Measurements from ENCODE around the gene PSMD1. TPM values are rescaled to one million over a fixed set of nuclear protein-coding genes. Genes with fewer than 3 reads are reported as not detected.
"Not testable (repeated sequence)": the region's sequence is repeated elsewhere in the genome, so short reads cannot be mapped to it uniquely, and the experiment has no call there.

Gene PSMD1
- total RNA-seq, 1 experiment from 2014 or later: 133 TPM

DNA sequence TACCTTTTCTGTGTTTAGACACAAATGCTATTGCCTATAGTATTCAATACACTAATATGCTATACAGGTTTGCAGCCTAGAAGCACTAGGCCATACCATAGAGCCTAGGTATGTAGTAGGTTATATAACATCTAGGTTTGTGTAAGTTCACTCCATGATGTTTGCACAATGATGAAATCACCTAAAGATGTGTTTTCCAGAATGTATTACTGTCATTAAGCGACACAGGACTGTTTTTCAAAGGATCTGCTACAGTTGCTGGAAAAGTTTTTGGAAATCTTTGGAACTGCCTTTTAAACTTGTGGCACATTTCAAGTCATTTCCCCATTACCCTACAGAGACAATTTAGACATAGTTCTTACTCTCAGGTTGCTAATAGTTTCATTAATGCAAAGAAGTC lies 9.3 kb downstream of the PSMD1 start:
- peaks cover 89% of the 10 kb centered on the region for H3K79me2 ChIP-seq (ENCODE audit: insufficient read depth, low read length)
- CTCF ChIA-PET: no interaction called here
- peaks cover 68 to 69% of the 10 kb centered on the region in 2 experiments for H3K36me3 ChIP-seq (ENCODE audit: control insufficient read depth in 1 of 2, insufficient read depth in 2 of 2, low read length in 2 of 2)
- no peaks in the 10 kb centered on the region for H3K9me2 ChIP-seq (ENCODE audit: insufficient read depth)
- 0 out of 2 replicates have a peak, but pooled peaks cover 6% of the 10 kb centered on the region for H4K20me1 ChIP-seq (ENCODE audit: insufficient read depth)
- H3K27me3 ChIP-seq (ENCODE audit: insufficient read depth, low read length): no peaks in the 10 kb centered on the region
- no peak overlapping the region for H2AFZ ChIP-seq (ENCODE audit: low read depth, low read length, poor library complexity, severe bottlenecking)
- no peaks in the 10 kb centered on the region for H3K9me3 ChIP-seq (ENCODE audit: control insufficient read depth in 1 of 2, insufficient read depth in 1 of 2, low read depth in 1 of 2, low read length in 2 of 2)
- H3K4me3 ChIP-seq (replicated peaks in 1 of 2; ENCODE audit: low read depth in 1 of 2, low read length in 2 of 2): no peak overlapping the region
- no peak overlapping the region for H3K9ac ChIP-seq (ENCODE audit: low read length)
- TF ChIP-seq EGR1 (IDR thresholded peaks at IDR 0.05; ENCODE audit: low read depth): no peak
- TF ChIP-seq CEBPB (IDR thresholded peaks at IDR 0.05; ENCODE audit: low read depth): no peak
- no peak for TF ChIP-seq SP1 (IDR thresholded peaks at IDR 0.05; ENCODE audit: low read depth)
- TF ChIP-seq FOSL1 (IDR thresholded peaks at IDR 0.05; ENCODE audit: low read depth): no peak
- no peak for TF ChIP-seq TCF7L2 (IDR thresholded peaks at IDR 0.05; ENCODE audit: borderline replicate concordance, extremely low read depth, insufficient read depth, insufficient read length)
- no peak for TF ChIP-seq EZH2phosphoT487 (IDR thresholded peaks at IDR 0.05; ENCODE audit: borderline replicate concordance)
- no peak for TF ChIP-seq CBX3 (IDR thresholded peaks at IDR 0.05; ENCODE audit: low read depth)
- TF ChIP-seq, protein P1, sequence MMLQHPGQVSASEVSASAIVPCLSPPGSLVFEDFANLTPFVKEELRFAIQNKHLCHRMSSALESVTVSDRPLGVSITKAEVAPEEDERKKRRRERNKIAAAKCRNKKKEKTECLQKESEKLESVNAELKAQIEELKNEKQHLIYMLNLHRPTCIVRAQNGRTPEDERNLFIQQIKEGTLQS (IDR thresholded peaks at IDR 0.05): no peak
- no peak for TF ChIP-seq EZH2 (IDR thresholded peaks at IDR 0.05)
- no peak for TF ChIP-seq POLR2A (IDR thresholded peaks at IDR 0.05; ENCODE audit: borderline replicate concordance, extremely low read depth, insufficient read depth, insufficient read length)
- no peak for TF ChIP-seq ZFX (IDR thresholded peaks at IDR 0.05)
- TF ChIP-seq JUND (IDR thresholded peaks at IDR 0.05): no peak
- TF ChIP-seq, protein P2, sequence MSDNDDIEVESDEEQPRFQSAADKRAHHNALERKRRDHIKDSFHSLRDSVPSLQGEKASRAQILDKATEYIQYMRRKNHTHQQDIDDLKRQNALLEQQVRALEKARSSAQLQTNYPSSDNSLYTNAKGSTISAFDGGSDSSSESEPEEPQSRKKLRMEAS (IDR thresholded peaks at IDR 0.05): no peak
- TF ChIP-seq SRF (IDR thresholded peaks at IDR 0.05; ENCODE audit: low read depth): no peak
- TF ChIP-seq, protein P3, sequence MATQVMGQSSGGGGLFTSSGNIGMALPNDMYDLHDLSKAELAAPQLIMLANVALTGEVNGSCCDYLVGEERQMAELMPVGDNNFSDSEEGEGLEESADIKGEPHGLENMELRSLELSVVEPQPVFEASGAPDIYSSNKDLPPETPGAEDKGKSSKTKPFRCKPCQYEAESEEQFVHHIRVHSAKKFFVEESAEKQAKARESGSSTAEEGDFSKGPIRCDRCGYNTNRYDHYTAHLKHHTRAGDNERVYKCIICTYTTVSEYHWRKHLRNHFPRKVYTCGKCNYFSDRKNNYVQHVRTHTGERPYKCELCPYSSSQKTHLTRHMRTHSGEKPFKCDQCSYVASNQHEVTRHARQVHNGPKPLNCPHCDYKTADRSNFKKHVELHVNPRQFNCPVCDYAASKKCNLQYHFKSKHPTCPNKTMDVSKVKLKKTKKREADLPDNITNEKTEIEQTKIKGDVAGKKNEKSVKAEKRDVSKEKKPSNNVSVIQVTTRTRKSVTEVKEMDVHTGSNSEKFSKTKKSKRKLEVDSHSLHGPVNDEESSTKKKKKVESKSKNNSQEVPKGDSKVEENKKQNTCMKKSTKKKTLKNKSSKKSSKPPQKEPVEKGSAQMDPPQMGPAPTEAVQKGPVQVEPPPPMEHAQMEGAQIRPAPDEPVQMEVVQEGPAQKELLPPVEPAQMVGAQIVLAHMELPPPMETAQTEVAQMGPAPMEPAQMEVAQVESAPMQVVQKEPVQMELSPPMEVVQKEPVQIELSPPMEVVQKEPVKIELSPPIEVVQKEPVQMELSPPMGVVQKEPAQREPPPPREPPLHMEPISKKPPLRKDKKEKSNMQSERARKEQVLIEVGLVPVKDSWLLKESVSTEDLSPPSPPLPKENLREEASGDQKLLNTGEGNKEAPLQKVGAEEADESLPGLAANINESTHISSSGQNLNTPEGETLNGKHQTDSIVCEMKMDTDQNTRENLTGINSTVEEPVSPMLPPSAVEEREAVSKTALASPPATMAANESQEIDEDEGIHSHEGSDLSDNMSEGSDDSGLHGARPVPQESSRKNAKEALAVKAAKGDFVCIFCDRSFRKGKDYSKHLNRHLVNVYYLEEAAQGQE (IDR thresholded peaks at IDR 0.05; ENCODE audit: low read depth): no peak
- no TSS peak for BruUV-seq (replicated peaks)
- DNase-seq (ENCODE audit: low read depth, low spot score) (no peak), ATAC-seq (no peak)
- no peak overlapping the region for H3K27ac ChIP-seq (ENCODE audit: low read depth, low read length)
- H3K4me1 ChIP-seq (ENCODE audit: control insufficient read depth in 1 of 2, insufficient read depth in 2 of 2, low read length in 2 of 2): no peaks in the 10 kb centered on the region
- RAD21 ChIA-PET (ENCODE audit: low non-redundant PET in 1 of 2, low total read pairs in 2 of 2, uncharacterized antibody in 2 of 2, unreplicated experiment in 2 of 2): no interaction called here
- POLR2A ChIA-PET: no interaction called here
- intact Hi-C loops (cut with micrococcal nuclease): no loop called here
- H3K4me2 ChIP-seq (ENCODE audit: low read length): no peak overlapping the region

DNA sequence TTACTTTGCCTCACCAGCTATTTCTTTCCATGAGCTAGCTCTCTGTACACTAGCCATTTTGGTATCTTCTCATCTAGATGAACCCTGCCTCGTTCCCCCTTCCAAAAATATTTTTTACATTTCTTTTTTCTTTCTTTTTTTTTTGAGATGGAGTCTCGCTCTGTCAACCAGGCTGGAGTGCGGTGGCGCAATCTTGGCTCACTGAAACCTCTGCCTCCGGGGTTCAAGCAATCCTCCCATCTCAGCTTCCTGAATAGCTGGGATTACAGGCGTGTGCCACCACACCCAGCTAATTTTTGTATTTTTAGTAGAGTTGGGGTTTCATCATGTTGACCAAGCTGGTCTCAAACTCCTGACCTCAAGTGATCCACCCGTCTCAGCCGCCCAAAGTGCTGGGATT lies 10.9 kb downstream of the PSMD1 start:
- peaks cover 88% of the 10 kb centered on the region for H3K79me2 ChIP-seq (ENCODE audit: insufficient read depth, low read length)
- intact Hi-C loops (cut with micrococcal nuclease); ATAC-seq; H3K27ac ChIP-seq (ENCODE audit: low read depth, low read length); H3K4me2 ChIP-seq (ENCODE audit: low read length); POLR2A ChIA-PET; H3K9me3 ChIP-seq (ENCODE audit: control insufficient read depth in 1 of 2, insufficient read depth in 1 of 2, low read depth in 1 of 2, low read length in 2 of 2); BruUV-seq (replicated peaks); H3K4me3 ChIP-seq (replicated peaks in 1 of 2; ENCODE audit: low read depth in 1 of 2, low read length in 2 of 2); DNase-seq (ENCODE audit: low read depth, low spot score); H2AFZ ChIP-seq (ENCODE audit: low read depth, low read length, poor library complexity, severe bottlenecking); H3K27me3 ChIP-seq (ENCODE audit: insufficient read depth, low read length); H3K9me2 ChIP-seq (ENCODE audit: insufficient read depth); CTCF ChIA-PET; RAD21 ChIA-PET (ENCODE audit: low non-redundant PET in 1 of 2, low total read pairs in 2 of 2, uncharacterized antibody in 2 of 2, unreplicated experiment in 2 of 2); H3K9ac ChIP-seq (ENCODE audit: low read length); H3K4me1 ChIP-seq (ENCODE audit: control insufficient read depth in 1 of 2, insufficient read depth in 2 of 2, low read length in 2 of 2): not testable (repeated sequence)
- peaks cover 66 to 70% of the 10 kb centered on the region in 2 experiments for H3K36me3 ChIP-seq (ENCODE audit: control insufficient read depth in 1 of 2, insufficient read depth in 2 of 2, low read length in 2 of 2)
- H4K20me1 ChIP-seq (ENCODE audit: insufficient read depth): peaks cover 13% of the 10 kb centered on the region; the same call in 1 of the 2 replicates
